Activated CD4-positive, alpha-beta T cell treated with anti-CD3 and anti-CD28 coated beads, Interleukin-2, Interleukin-4, amounts not matched to agents 100 ng/mL and 50 ng/mL, durations not matched to agents 16 hours and 8 hours (primary cell): ENCODE data around the gene ARHGDIG.

Source experiments
- DNase-seq: peaks from one replicate; pipeline ENCODE4 v3.0.0-alpha.2; 2020; ENCODE audit warnings: low spot score

ARHGDIG gene

DNA sequence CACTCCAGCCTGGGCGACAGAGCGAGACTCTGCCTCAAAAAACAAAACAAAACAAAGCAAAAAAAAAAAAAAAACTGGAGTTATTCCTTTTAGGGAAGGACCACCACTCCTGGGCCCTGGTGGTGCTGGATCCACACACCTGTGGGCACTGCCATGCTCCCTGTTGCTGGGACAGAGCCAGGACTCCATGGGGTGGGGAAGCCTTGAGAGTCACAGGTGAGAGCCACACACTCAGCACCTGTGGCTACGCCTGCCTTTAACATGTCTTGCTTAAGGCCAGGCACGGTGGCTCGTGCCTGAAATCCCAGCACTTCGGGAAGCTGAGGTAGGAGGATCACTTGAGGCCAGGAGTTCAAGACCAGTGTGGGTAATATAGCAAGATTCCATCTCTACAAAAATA is 20.8 kb downstream of the ARHGDIG start:
- no peak for DNase-seq

DNA sequence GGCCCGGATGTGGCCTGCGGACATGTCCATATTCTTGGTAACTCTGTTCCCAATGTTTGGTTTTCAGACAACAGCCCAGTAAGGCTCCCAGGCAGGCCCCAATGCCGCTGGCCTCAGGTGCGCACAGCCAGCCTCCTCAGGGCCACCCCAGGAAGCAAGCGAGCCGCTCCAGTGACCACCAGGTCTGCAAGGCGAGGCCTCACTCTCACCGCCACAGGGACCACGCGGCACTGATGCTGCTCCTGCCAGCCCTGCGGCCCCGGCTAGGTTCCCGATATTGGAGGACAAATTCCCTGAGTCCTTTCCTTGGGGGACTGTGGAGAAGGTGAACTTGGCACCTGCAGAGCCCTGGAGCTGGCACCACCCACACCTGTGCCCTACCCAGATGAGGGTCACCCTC is 21.6 kb downstream of the ARHGDIG start:
- no peak for DNase-seq

DNA sequence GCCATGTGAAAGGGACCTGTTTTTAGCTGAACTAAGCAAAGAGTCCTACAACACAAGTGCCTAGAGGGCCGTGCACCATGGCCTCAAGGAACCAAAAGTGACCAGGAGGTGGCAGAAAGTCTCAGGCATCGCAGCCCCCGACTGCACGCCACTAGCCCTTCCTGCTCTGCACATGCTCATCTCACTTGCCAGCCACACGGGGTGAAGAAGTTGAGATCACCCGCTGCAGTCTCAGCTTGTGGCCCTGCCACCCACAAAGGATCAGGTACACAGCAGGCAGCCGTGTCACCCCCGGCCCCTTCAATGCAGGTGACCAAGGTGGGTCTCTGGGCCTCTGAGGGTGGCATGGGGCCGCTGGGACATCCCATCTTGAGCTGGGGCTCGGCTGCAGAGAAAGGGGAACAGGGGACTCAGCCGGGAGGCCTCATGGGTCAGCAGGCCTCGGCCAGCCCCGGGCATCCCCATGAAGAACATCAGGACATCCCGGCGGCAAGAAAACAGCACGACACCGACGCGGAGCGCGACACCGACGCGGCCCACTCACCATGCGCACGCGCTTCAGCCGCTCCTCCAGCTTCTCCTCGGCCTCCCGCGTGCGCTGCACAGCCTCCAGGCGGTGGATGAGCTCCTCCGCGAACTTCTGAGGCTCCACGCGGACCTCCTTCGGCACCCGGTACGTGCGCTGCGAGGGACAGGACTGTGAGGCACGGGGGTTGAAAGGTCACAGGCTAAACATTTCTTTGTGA is 23.5 kb downstream of the ARHGDIG start:
- DNase-seq = no peak

DNA sequence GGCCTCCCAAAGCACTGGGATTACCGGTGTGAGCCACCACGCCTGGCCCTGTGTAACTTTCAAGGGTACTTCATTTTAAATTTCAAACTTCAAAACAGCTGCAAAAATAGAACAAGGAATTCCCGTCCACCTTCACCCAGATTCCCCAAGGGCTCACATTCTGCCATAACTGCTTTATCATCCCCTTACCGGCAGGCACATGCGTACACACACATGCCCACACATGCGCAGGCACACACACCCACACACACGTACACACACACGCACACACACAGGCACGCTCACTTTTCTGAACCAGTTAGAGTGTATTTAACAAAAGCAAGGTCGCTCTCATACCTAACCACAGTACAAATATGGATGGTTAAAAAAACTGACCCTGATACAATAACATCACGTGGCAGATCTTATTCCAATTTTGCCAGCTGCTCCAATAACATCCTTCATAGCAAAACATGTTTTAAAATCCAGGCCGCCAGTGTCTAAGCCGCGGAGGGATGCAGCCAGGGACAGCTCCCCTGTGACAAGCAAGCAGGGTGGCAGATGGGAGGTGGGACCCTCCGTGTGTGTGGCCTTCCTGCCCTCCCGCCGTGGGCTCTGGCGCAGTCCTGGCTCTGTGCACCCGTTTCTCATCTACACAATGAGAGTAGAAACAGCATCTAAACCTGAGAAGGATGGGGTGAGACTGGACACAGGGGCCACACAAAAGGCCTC is 25.7 kb downstream of the ARHGDIG start:
- DNase-seq = no peak

DNA sequence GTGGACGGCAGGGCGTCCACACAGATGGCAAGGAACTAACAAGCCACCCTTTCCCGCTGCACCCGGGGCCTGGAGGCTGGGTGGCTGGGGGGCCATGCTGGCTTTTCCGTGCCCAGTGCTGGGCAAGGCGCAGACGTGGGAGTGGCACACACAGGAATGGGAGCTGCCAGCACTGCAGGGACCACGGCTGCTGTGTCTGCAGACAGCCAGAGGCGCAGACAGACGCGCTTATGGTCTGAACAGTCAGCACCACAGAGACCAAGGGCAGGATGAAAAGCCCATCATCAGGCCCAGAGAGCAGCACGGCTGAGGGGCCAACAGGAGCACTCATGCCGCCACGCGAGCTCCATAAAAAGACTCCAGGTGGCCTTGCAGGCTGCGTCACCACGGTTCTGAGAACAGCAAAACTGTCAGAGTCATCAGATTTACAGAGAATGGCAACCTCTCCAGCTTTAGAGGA is 26.6 kb downstream of the ARHGDIG start:
- no peak for DNase-seq

DNA sequence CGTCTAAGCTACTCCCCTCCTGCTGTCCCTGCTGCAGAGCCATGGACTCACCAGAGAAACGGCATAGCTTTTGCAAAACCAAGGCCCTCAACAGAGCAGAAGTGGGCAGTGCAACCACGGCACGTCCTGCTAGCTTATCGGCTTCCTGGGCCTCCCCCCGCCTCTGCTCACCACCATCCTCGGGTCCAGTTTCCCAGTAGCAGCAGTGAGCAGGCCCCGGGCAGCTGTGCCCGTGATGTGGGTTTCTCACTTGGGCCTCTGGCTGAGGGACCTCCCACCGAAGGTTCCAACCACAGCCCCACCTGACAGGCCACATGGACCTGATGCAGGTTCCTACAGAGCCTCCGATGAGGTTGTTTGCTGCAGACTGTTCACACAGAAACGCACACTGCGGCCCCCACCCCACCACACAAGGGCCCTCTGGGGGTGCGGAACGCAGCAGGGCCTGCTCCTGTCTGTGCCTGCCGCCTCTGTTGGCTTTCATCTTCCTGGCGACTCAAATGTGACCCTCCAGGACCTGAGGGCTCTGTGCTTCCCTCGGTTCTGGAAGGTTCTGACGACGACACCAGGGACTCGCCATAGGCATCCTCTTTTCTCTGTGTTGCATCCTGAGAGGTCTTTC is 27.4 kb downstream of the ARHGDIG start:
- DNase-seq = no peak

DNA sequence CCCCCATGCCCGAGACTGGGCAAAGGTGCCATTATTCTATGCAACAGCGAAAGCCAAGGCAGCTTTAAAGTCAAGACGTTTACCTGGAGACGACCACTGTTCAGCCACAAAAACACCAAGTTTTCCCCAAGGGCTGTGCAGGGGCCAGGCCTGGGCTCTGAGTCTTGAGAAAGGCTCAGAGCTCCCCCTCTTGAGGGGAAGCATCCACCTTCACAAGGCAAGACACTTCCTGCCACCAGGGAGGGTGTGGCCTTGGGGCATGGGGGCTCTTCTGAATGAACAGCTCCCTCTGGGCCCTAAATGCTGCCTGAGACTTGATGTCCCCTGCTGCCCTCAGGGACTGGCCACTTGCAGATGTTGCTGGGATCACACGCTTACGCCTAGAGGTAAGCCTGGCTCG is 29.1 kb downstream of the ARHGDIG start:
- DNase-seq = no peak

DNA sequence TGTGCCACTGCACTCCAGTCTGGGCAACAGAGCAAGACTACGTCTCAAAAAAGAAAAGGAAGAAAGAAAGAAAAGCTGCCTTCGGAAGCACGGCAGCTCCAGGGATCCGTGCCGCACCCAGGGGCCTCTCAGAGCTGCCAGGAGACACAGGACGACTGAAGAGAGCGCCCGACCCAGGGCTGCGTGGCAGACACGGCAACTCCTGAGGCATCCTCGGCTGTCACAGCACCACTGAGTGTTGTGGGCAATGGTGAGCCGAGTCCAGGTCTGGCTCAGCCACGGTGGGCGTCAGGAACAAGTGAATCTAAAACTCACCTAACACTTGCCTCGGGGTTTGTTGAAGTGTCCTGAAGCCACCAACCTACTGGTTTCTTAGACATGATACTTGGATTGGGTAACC is 31.3 kb downstream of the ARHGDIG start:
- no peak for DNase-seq

DNA sequence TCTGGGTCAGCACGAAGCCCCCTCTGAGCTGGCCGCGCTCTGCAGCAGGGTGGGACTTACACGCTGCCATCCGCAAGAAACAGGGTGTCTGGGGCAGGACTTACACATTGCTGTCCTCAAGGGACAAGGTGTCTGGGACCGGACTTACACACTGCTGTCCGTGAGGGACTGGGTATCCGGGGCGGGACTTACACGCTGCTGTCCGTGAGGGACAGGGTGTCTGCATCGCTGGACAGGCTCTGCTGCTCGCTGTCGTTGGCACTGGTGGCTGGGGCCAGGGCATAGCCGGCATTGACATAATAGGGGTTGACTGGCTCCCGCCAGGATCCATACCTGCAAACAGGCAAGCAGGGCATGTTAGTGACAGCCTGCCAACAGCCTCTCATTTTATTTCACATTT is 34.0 kb downstream of the ARHGDIG start:
- no peak for DNase-seq

DNA sequence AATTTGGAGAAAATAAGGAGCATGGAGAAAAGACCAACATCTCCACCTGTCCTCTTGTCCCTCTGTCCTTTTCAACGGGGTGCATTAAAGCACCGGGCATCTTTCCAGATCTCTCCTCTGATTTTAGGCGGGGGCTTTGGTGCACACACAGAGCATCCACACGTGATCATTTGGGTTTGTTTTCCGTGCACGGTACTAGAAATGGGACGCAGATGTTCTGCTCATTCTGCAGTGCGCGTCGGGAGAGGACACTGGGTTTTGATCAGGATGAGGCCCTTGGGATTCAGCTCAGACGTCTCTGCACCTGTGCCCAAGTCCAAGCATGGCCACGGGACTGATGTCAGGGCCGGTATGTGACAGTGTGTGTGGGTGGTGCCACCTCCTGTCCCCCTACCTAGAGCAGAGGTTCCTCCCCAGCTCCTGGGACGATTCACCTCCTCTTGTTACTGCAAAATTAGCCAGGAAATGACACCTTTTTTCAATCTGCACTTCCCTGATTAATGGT is 34.5 kb downstream of the ARHGDIG start:
- no peak for DNase-seq

DNA sequence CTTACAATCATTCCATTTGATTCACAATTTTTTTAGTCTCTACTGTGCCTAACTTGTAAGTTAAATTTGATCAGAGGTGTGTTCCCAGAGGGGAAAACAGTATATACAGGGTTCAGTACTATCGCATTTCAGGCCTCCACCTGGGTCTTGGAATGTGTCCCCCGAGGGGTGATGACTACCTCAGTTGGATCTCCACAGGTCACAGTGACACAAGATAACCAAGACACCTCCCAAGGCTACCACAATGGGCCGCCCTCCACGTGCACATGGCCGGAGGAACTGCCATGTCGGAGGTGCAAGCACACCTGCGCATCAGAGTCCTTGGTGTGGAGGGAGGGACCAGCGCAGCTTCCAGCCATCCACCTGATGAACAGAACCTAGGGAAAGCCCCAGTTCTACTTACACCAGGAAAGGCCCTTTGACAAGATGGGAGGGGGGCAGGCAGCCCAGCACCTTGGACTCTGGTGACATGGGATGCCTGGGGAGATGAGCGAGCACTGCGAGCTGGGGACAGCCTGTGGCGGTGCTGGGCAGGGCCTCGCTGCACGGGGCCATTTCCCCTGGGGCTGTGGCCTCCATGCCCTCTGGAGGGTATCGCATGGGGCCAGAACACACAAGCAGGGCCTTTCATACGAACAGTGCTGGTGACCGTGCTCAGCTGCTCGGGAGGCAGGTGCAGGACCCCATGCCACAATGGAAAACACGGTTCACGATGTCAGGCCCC is 36.5 kb downstream of the ARHGDIG start:
- DNase-seq = no peak

DNA sequence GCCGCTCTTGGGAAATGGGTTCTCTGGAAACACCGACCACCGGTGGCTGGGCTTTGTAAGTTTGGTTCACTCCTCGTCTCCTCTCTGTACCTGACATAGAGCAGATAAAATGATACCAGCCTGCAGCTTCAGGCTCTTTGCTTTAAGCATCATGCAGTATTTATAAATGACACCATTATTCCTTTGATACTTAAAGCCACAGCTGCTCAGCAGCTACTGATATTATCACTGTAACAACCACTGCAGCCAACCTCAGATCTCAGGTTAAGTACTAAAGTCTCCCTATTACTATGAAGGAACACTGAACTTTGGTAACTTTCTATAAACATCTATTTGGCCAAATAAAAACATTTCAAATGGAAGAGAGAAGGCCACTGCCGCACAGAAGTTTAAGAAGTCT is 37.2 kb downstream of the ARHGDIG start:
- no peak for DNase-seq

DNA sequence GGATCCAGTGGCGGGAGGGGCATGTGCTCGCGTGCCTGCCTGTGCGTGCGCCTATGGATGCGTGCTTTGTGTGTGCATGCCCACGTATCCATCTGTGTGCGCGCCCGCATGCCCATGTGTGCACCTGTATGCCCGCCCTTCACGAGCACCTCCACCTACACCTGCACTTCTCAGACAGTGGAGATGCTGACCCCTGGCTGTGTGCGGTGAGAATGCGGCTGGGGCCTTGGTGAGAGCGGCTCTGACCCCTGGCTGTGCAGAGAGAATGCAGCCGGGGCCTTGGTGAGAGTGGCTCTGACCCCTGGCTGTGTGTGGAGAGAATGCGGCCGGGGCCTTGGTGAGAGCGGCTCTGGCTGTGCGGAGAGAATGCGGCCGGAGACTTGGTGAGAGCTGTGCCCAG is 38.2 kb downstream of the ARHGDIG start:
- DNase-seq = no peak

DNA sequence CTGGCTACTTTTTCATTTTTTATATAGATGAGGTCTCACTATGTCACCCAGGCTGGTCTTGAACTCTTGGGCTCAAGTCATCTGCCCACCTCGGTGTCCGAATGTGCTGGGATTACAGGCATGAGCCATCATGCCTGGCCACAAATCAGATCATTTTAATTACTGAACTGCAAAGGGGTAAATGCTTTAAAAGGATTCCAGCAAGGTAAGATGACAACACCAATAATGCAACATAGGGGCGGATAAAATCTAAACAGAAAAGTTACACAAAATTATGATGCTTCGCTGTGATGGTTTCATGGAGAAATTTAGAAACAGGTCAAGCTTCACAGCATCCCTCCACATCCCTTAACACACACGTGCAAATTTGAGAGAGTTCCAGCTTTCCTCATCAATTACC is 39.8 kb downstream of the ARHGDIG start:
- no peak for DNase-seq

DNA sequence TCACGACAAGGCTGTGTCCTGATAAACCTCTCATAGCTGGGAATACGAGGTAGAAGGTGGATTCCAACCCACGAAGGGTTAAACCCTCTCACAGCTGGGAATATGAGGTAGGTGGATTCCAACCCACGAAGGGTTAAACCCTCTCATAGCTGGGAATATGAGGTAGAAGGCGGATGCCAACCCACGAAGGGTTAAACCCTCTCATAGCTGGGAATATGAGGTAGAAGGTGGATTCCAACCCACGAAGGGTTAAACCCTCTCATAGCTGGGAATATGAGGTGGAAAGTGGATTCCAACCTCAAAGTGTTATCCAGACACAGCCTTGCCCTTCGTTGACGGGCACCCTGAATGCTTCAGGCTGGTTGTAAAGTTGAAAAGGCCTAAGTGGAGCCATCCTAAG is 41.1 kb downstream of the ARHGDIG start:
- no peak for DNase-seq

DNA sequence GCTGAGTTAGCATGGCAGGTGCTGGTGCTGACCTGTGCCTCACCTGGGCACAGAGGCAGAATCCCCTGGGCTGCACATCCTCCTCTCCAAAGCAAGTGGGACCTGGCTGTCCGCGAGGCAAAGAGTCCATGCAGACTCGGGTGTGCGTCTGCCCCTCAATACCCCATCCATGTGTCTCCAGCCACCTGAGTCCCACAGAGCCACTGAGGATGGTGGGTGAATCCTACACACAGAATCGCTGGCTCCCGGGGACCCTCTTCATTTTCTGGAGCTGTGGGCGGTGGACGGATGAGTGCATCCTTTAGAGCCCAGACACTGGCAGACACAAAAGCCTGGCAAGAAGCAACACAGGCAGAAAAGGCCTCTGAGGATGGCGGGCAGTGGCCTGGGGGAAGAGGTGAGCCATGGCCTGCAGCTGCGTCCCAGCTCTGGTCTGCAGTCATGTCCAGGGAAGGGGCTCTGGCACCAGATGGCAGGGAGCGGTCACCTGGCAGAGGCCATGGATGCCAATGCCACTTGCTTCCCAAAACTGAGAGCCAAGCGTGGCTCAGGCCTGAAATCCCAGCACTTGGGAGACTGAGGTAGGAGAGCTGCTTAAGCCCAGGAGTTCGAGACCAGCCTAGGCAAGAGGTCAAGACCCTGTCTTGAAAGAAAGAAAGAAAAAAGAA is 42.2 kb downstream of the ARHGDIG start:
- no peak for DNase-seq

DNA sequence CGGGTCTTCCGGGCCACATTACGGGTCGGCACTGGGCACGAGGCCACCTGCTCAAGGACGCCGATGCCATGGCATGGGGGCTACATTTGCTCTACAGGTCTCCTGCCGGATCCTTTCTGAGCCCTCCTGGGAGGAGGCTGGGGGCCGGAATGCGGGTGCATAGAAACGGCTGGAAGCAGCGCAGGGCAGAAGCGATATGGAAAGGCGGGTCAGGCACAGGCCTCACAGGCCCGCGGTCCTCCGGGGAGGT is 43.7 kb downstream of the ARHGDIG start:
- no peak for DNase-seq

DNA sequence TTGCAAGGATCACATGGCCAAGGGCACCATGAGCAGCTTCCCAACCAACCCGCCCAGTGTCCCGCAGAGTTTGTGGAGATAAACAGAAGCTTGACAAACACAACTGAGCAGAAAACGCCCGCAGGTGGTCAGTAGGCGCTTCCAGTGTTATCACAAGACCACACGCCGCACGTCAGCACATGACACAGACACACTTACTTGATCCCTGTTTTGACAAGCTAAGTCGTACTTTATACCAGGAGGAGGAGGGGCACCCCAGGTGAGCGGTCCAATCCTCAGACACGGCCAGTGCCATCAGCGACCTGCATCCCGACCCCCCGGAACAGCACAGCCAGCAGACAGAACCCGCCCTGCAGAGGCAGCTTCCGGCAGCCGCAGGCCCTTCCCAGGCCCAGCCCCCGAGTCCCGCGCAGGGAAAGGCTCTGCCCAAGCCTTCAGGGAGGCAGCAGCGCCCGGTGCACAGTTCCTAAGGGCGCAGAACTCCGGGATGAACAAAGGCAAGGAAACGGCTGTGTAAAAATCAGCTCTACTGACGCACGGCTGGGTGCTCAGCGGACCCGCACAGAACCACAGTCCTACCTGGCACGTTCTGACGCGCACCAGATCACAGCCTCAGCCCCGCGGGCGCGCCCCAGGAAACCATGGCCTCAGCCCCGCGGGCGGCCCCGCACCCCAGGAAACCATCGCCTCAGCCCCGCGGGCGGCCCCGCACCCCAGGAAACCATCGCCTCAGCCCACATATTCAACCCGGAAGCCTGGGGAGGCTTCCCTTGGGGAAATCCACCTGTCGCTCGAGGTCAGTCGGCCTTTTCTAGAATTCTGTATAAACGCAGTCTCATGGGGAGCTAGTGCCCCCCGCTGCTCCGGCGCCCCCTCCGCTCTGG is 44.3 kb downstream of the ARHGDIG start:
- DNase-seq = peak; percentile 22

DNA sequence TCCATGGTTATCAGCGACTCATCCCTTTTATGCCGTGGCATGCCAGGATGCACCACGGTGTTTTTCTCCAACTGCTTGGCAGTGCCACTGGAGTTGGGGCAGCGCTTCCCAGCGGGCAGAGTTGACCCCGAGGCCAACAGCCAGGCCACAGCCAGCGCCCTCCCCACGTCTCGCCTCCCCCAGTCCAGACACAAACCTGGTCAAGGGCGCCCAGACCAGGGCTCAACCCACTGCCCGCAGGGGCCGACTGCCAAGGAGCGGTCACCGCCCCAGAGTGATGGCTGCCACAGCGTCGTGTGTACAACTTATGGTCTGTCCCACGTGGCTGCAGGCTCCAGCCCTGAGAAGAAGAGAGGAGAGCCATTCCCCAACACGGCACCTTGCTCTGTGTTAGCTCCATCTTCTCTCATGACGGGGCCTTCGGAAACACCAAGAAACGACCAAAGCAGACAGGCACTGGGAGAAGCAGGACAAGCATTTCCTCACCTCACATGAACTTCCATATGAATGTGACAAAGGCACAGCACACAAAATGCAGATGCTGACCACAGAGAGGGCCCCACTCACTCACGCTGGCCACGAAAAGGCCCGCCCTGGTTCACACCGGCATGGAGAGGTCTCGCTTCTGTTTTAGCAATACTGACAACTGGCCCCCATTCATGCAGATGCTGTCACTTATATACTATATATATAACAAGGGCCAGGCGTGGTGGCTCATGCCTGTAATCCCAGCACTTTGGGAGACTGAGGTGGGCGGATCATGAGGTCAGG is 45.2 kb downstream of the ARHGDIG start:
- DNase-seq = no peak

DNA sequence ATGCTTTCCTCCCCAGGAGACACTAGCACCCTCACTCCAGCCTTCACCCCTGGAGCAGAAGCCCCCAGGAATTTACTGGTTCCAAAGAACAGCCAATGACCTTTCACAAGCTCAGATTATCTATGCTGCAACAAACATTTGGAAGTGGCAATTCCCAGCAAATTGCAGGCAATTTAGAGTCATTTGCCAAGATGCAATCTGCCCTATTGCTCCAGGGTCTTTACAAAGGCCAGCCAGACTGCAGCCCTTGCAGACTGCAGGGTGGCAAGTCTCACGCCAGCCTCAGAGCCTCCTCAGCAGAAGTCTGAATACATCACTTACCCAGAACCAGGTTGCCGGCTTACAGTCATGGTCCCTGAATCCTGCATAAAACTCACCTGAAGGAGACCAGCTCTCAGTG is 50.4 kb downstream of the ARHGDIG start:
- DNase-seq = no peak
